CD8-positive, alpha-beta memory T cell (primary cell): ENCODE results near the gene HEATR5A. TPM values are rescaled to one million over a fixed set of nuclear protein-coding genes. Genes with fewer than 3 reads are reported as not detected.
A peak's percentile ranks its signal among the peaks of the same experiment; 100 is the strongest.
"Not testable (repeated sequence)": the region's sequence is repeated elsewhere in the genome, so short reads cannot be mapped to it uniquely, and the experiment has no call there.

Experiments used
- CTCF ChIA-PET: fragments of 350-600 bp; sonication (Branson Sonifier 250); formaldehyde crosslinking; loops from one replicate; lab custom pipeline; 2021; ENCODE audit warnings: antibody characterized with exemption; lab: Charles Lee
- POLR2A ChIA-PET: fragments of 350-600 bp; sonication (Branson Sonifier 250); formaldehyde crosslinking; loops from one replicate; lab custom pipeline; 2021; ENCODE audit warnings: antibody characterized with exemption; lab: Charles Lee
- DNase-seq, 5 donors: peaks; one replicate each; pipeline versions ENCODE4 v3.0.0 to v3.0.0-alpha.2; 2020 to 2022; ENCODE audit warnings: mixed read lengths in 1 of 5
- H3K27ac ChIP-seq: one replicate; pipeline ENCODE4 v1.7.0; 2013; ENCODE audit warnings: low read depth, mild to moderate bottlenecking, low read length, moderate library complexity
- H3K27me3 ChIP-seq: 2 replicates; pipeline ENCODE4 v1.7.0; 2013; ENCODE audit warnings: low read length, mild to moderate bottlenecking; ENCODE audit not compliant: insufficient read depth, poor library complexity, severe bottlenecking
- H3K36me3 ChIP-seq: 2 replicates; pipeline ENCODE4 v1.7.0; 2013; ENCODE audit warnings: mild to moderate bottlenecking, low read length, moderate library complexity; ENCODE audit not compliant: insufficient read depth
- H3K4me1 ChIP-seq: 2 replicates; pipeline ENCODE4 v1.7.0; 2013; ENCODE audit warnings: mild to moderate bottlenecking, low read length, moderate library complexity; ENCODE audit not compliant: insufficient read depth
- H3K4me3 ChIP-seq: 2 replicates; pipeline ENCODE4 v1.7.0; 2013; ENCODE audit warnings: mild to moderate bottlenecking, low read length
- H3K9me3 ChIP-seq: 2 replicates; pipeline ENCODE4 v1.7.0; 2013; ENCODE audit warnings: mild to moderate bottlenecking, low read length
- H3K27ac Mint-ChIP-seq, 8 donors: one replicate each; pipeline ENCODE4 v1.8.0; 2020 to 2021; ENCODE audit warnings: mixed read lengths in 8 of 8, mild to moderate bottlenecking in 6 of 8, inconsistent platforms in 3 of 8, moderate library complexity in 3 of 8
- H3K27me3 Mint-ChIP-seq, 2 donors: one replicate each; pipeline ENCODE4 v1.8.0; 2020 to 2021; ENCODE audit warnings: mixed read lengths in 2 of 2, mild to moderate bottlenecking in 1 of 2, moderate library complexity in 1 of 2
- H3K36me3 Mint-ChIP-seq, 3 donors: one replicate each; pipeline ENCODE4 v1.8.0; 2020 to 2021; ENCODE audit warnings: mixed read lengths in 3 of 3, inconsistent platforms in 1 of 3, mild to moderate bottlenecking in 1 of 3
- H3K4me1 Mint-ChIP-seq, 3 donors: one replicate each; pipeline ENCODE4 v1.8.0; 2020 to 2021; ENCODE audit warnings: mixed read lengths in 3 of 3, inconsistent platforms in 1 of 3, mild to moderate bottlenecking in 1 of 3
- H3K4me3 Mint-ChIP-seq, 7 donors: one replicate each; pipeline ENCODE4 v1.8.0; 2020 to 2021; ENCODE audit warnings: mixed read lengths in 7 of 7, mild to moderate bottlenecking in 6 of 7, moderate library complexity in 4 of 7, inconsistent platforms in 2 of 7
- H3K9me3 Mint-ChIP-seq, 5 donors: one replicate each; pipeline ENCODE4 v1.8.0; 2020 to 2022; ENCODE audit warnings: mixed read lengths in 5 of 5, mild to moderate bottlenecking in 3 of 5, moderate library complexity in 2 of 5, inconsistent platforms in 1 of 5
- polyA plus RNA-seq: library from polyadenylated mRNA; unstranded; fragments of 300-500 nt; fragmentation: Illumina TruSeq; gene quantifications from one replicate; pipeline ENCODE4 v1.2.3, GENCODE V29; 2021
- total RNA-seq, 2 experiments: library from RNA; stranded (reverse); gene quantifications; one replicate each; pipeline ENCODE4 v1.2.3, GENCODE V29; 2021

Gene HEATR5A
- total and polyA plus RNA-seq, 3 experiments from 2014 or later, result 6.1 to 13.8 (median 12.7) TPM

- H3K9me3 ChIP-seq, H3K27me3 Mint-ChIP-seq, H3K9me3 Mint-ChIP-seq, H3K27ac ChIP-seq, H3K36me3 ChIP-seq, POLR2A ChIA-PET, H3K27ac Mint-ChIP-seq, DNase-seq, H3K4me1 Mint-ChIP-seq, H3K27me3 ChIP-seq, H3K4me1 ChIP-seq, H3K4me3 ChIP-seq, CTCF ChIA-PET, H3K4me3 Mint-ChIP-seq: not testable (repeated sequence)
- H3K36me3 Mint-ChIP-seq, result peaks cover 3 to 12% (median 4%) of the 10 kb centered on the region in 3 donors
Measured at GRCh38 chr14:31437045-31437691, 16.8 kb upstream of the HEATR5A start.

DNA sequence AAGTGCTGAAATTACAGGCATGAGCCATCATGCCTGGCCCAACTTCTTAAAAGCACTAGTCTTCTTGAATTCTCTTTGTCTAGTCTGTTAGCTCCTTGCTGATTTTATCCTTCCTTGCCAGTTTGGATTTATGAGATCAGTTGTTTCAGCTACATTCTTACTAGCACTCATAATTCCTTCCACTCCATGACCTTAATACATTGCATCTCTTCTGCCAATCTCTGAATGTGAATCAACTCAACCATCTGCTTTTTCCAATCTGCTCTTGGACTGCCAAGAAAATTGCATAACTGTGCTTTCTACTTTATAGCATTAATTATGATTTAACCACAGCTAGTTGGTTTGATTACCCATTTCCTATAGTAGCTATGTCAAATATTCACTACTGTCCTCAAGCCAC is 14.9 kb upstream of the HEATR5A start:
- POLR2A ChIA-PET, result no interaction called here
- H3K27me3 ChIP-seq, result no peaks in the 10 kb centered on the region

GRCh38 chr14:31430634-31431264 is 10.4 kb upstream of the HEATR5A start:
- Mint-ChIP-seq H3K4me1 (no peaks in the 10 kb centered on the region), H3K36me3 (peaks cover 0 to 4% (median 2%) of the 10 kb centered on the region in 3 donors), H3K27ac (peak overlapping the region in 1 of 8 donors; percentile 69), H3K9me3 (peaks cover 0 to 6% (median 0%) of the 10 kb centered on the region in 5 donors), H3K27me3 (peaks cover 0 to 2% of the 10 kb centered on the region in 2 donors), H3K4me3 (no peak overlapping the region)
- no peak overlapping the region for H3K27ac ChIP-seq
- H3K4me3 ChIP-seq, result no peak overlapping the region
- ChIA-PET POLR2A (no interaction called here), CTCF (no interaction called here)
- no peaks in the 10 kb centered on the region for H3K9me3 ChIP-seq
- H3K4me1 ChIP-seq, result no peaks in the 10 kb centered on the region
- no peaks in the 10 kb centered on the region for H3K27me3 ChIP-seq
- no peaks in the 10 kb centered on the region for H3K36me3 ChIP-seq
- no peak for DNase-seq

More for the DNA sequence above, 14.9 kb upstream of the HEATR5A start:
- no peak for DNase-seq
- no peak overlapping the region for H3K4me3 Mint-ChIP-seq
- no peaks in the 10 kb centered on the region for H3K9me3 ChIP-seq
- H3K27ac ChIP-seq, result no peak overlapping the region
- CTCF ChIA-PET, result interaction anchor here (2.2 kb wide), 1 partner anchor 15 kb away, joined by 6 read pairs; the partner anchor contains the start of gene HEATR5A
- no peaks in the 10 kb centered on the region for H3K4me1 ChIP-seq
- H3K27me3 Mint-ChIP-seq, result peaks cover 0 to 2% of the 10 kb centered on the region in 2 donors
- H3K9me3 Mint-ChIP-seq, result peaks cover 0 to 6% (median 0%) of the 10 kb centered on the region in 5 donors
- peaks cover 3 to 12% (median 4%) of the 10 kb centered on the region in 3 donors for H3K36me3 Mint-ChIP-seq
- H3K27ac Mint-ChIP-seq, result no peak overlapping the region
- no peaks in the 10 kb centered on the region for H3K4me1 Mint-ChIP-seq
- no peaks in the 10 kb centered on the region for H3K36me3 ChIP-seq
- H3K4me3 ChIP-seq, result no peak overlapping the region

DNA sequence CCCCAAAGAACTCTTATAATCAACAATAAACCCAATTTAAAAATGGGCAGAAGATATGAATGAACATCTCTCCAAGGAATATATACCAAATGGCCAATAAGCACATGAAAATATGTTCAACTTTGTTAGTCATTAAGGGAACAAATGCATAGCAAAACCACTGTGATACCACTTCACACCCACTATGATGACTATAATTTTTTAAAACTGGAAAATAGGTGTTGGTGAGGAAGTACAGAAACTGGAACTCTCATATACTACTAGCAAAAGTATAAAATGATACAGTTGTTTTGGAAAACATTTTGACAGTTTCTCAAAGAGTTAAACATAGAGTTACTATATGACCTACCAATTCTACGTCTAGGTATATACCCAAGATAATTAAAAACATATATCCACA is 9.4 kb upstream of the HEATR5A start:
- Mint-ChIP-seq H3K9me3 (peaks cover 0 to 6% (median 0%) of the 10 kb centered on the region in 5 donors), H3K27ac (no peak overlapping the region), H3K4me1 (no peaks in the 10 kb centered on the region), H3K4me3 (no peak overlapping the region), H3K27me3 (peaks cover 0 to 2% of the 10 kb centered on the region in 2 donors), H3K36me3 (peaks cover 0 to 4% (median 2%) of the 10 kb centered on the region in 3 donors)
- Histone ChIP-seq H3K4me1 (no peaks in the 10 kb centered on the region), H3K4me3 (no peak overlapping the region), H3K27ac (no peak overlapping the region), H3K27me3 (no peaks in the 10 kb centered on the region), H3K36me3 (no peaks in the 10 kb centered on the region), H3K9me3 (no peaks in the 10 kb centered on the region)
- DNase-seq, result no peak
- ChIA-PET POLR2A (no interaction called here), CTCF (no interaction called here)

- ChIA-PET POLR2A (interaction anchor here (0.8 kb wide), 1 partner anchor 8 kb away, joined by 5 read pairs; no protein-coding TSS in a partner anchor), CTCF (interaction anchor here (1.4 kb wide), 1 partner anchor 26 kb away, joined by 4 read pairs; no protein-coding TSS in a partner anchor)
- H3K27ac Mint-ChIP-seq, result no peak overlapping the region
- Histone ChIP-seq H3K4me3 (no peak overlapping the region), H3K27me3 (no peaks in the 10 kb centered on the region), H3K27ac (no peak overlapping the region), H3K4me1 (no peaks in the 10 kb centered on the region), H3K36me3 (no peaks in the 10 kb centered on the region), H3K9me3 (no peaks in the 10 kb centered on the region)
- H3K4me1 Mint-ChIP-seq, result no peaks in the 10 kb centered on the region
- H3K4me3 Mint-ChIP-seq, result no peak overlapping the region
- H3K27me3 Mint-ChIP-seq, result peaks cover 0 to 4% of the 10 kb centered on the region in 2 donors
- H3K36me3 Mint-ChIP-seq, result peaks cover 0 to 4% (median 4%) of the 10 kb centered on the region in 3 donors
- no peak for DNase-seq
- peaks cover 0 to 6% (median 0%) of the 10 kb centered on the region in 5 donors for H3K9me3 Mint-ChIP-seq
Measured at GRCh38 chr14:31428011-31428410, 7.7 kb upstream of the HEATR5A start.

GRCh38 chr14:31426663-31427062 is 6.3 kb upstream of the HEATR5A start:
- no peaks in the 10 kb centered on the region for H3K4me1 ChIP-seq
- Mint-ChIP-seq H3K4me3 (no peak overlapping the region), H3K9me3 (no peaks in the 10 kb centered on the region), H3K27ac (no peak overlapping the region), H3K36me3 (peaks cover 0 to 2% (median 0%) of the 10 kb centered on the region in 3 donors), H3K27me3 (peaks cover 0 to 4% of the 10 kb centered on the region in 2 donors), H3K4me1 (peaks cover 0 to 2% (median 0%) of the 10 kb centered on the region in 3 donors)
- no peaks in the 10 kb centered on the region for H3K27me3 ChIP-seq
- no peaks in the 10 kb centered on the region for H3K36me3 ChIP-seq
- no peak overlapping the region for H3K27ac ChIP-seq
- H3K4me3 ChIP-seq, result no peak overlapping the region
- ChIA-PET CTCF (no interaction called here), POLR2A (no interaction called here)
- no peak for DNase-seq
- no peaks in the 10 kb centered on the region for H3K9me3 ChIP-seq

- no peak overlapping the region for H3K27ac ChIP-seq
- CTCF ChIA-PET, result no interaction called here
- peaks cover 6 to 10% (median 6%) of the 10 kb centered on the region in 3 donors for H3K4me1 Mint-ChIP-seq
- H3K36me3 Mint-ChIP-seq, result peaks cover 0 to 2% (median 0%) of the 10 kb centered on the region in 3 donors
- peaks cover 0 to 4% of the 10 kb centered on the region in 2 donors for H3K27me3 Mint-ChIP-seq
- POLR2A ChIA-PET, result no interaction called here
- H3K36me3 ChIP-seq, result no peaks in the 10 kb centered on the region
- H3K27ac Mint-ChIP-seq, result no peak overlapping the region
- H3K4me1 ChIP-seq, result no peaks in the 10 kb centered on the region
- no peak overlapping the region for H3K4me3 Mint-ChIP-seq
- H3K27me3 ChIP-seq, result no peaks in the 10 kb centered on the region
- H3K4me3 ChIP-seq, result no peak overlapping the region
- DNase-seq, result no peak
- no peaks in the 10 kb centered on the region for H3K9me3 ChIP-seq
- no peaks in the 10 kb centered on the region for H3K9me3 Mint-ChIP-seq
Measured at GRCh38 chr14:31425905-31426304, 5.6 kb upstream of the HEATR5A start.

DNA sequence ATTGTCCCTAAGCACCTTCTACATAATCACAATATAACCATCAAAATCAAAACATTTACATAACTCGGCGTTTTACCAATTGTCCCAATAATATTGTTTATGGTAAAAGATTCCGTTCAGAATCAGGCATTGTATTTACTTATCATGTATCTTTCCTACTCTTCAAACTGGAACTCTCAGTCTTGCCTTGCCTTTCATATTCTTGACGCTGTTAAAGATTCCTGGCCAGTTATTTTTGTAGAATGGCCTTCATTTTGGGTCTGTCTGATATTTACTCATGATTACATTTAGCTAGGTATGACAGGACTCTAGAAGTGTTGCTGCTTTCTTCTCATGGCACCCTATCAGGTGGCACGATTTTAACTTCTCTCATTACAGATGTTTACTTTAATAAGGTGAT is 850 bp upstream of the HEATR5A start:
- DNase-seq, result no peak
- ChIA-PET POLR2A (interaction anchor here (2.0 to 2.1 kb wide), 2 partner anchors 37 to 213 kb away, joined by 14 to 21 read pairs; partner anchors contain the start of genes DTD2 and HECTD1), CTCF (interaction anchor here (1.0 to 2.2 kb wide), 5 partner anchors 14 to 212 kb away, joined by 4 to 11 read pairs (median 5); partner anchors contain the start of gene DTD2)
- Histone ChIP-seq H3K4me1 (peaks cover 9% of the 10 kb centered on the region), H3K36me3 (no peaks in the 10 kb centered on the region), H3K27me3 (no peaks in the 10 kb centered on the region), H3K4me3 (no peak overlapping the region), H3K9me3 (no peaks in the 10 kb centered on the region), H3K27ac (peak overlapping the region; percentile 81)
- Mint-ChIP-seq H3K27ac (peak overlapping the region; percentile 54 to 98 (median 90)), H3K36me3 (peaks cover 0 to 3% (median 2%) of the 10 kb centered on the region in 3 donors), H3K4me3 (peak overlapping the region; percentile 96 to 100 (median 98)), H3K9me3 (no peaks in the 10 kb centered on the region), H3K4me1 (peaks cover 24 to 36% (median 30%) of the 10 kb centered on the region in 3 donors), H3K27me3 (peaks cover 0 to 1% of the 10 kb centered on the region in 2 donors)
